Hair follicular keratinocyte (primary cell): Measurements from ENCODE around the gene OR8J1. TPM values are rescaled to one million over a fixed set of nuclear protein-coding genes. Genes with fewer than 3 reads are reported as not detected.

Experiments used
- total RNA-seq: library from RNA; depleted of rRNA; stranded (reverse); fragments of >200 nt; gene quantifications from 2 replicates; pipeline ENCODE4 v1.2.3, GENCODE V29; 2015

The OR8J1 gene, protein sequence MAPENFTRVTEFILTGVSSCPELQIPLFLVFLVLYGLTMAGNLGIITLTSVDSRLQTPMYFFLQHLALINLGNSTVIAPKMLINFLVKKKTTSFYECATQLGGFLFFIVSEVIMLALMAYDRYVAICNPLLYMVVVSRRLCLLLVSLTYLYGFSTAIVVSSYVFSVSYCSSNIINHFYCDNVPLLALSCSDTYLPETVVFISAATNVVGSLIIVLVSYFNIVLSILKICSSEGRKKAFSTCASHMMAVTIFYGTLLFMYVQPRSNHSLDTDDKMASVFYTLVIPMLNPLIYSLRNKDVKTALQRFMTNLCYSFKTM
- total RNA-seq: not detected in 2 replicates

DNA sequence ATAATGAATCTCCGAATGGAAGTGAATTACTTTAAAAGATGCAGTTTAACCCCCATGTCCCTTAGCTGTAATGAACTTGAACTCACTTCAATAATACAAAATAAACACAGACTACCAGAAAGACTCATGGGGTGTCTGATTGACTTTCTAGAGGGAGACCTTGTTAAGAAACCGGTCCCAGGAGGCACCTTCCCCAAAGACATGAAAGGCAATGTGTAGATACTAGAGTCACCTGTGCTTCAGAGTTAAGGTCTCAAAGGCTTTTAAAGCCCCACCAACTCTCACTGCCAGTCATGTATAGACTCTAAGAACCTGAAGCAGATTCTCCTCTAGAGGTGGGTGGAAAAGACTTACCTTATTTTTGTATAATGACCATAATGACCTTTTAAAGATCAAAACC, at the start of gene OR8J1:
Gene OR8J1 (plus strand): TSS at position 301 of the 400 bp plus-strand sequence. CDS start 5,956 bp downstream, outside the sequence.

DNA sequence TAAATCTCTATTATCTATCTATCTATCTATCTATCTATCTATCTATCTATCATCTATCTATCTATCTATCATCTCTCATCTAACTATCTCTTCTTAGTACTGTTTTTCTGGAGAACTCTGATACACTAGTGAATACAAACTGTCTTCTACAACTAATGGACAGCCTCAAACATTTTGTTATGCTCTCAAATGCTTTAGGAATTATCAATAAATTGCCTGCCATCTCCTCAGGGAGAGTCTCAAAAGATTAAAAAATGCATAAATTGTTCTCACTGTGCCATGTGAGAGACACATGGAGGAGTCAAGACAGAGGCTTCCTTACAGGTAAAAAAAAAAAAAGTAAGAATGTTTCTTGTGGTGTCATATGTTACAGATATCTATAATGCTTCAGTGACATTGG, 39.2 kb upstream of the OR8J1 start, which contains the start of gene OR8K3:
Gene OR8K3 (plus strand): TSS at position 301 of the 400 bp plus-strand sequence. CDS start 3,163 bp downstream, outside the sequence.

DNA sequence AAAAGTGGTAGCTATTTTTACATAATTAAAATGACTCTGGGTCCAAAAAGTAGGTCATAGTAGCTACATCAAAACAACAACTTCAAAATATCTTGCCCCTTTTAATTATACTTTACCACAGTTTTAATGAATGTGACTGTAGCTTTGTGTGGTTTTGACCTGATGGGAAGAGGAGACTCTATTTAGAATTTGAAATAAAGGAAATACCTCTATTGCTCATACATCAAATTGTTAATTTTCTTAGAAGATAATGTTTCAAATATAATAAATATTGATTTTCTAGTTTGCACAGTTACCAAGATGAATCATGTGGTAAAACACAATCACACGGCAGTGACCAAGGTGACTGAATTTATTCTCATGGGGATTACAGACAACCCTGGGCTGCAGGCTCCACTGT, 8.4 kb upstream of the OR8J1 start, which contains the start of gene OR8K1:
Gene OR8K1 (plus strand): TSS at position 301 of the 400 bp plus-strand sequence. CDS start 0 bp downstream, at position 301.

DNA sequence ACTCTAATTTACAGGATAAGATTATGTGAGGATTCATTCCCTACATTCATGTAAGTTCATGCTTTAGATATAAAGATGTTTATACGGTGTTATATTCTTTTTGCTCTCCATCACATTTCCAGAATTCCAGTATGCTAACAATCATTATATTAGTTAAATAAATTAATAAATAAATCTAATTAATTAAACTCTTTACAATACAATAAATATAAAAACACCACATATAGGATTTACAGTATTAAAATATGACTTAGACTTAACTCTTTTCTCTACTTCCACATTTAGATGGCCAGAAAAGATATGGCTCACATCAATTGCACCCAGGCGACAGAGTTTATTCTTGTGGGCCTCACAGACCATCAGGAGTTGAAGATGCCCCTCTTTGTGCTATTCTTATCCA, 21.2 kb downstream of the OR8J1 start, which contains the start of gene OR8U1:
Gene OR8U1 (plus strand): TSS at position 301 of the 400 bp plus-strand sequence. CDS start 0 bp downstream, at position 301.

Other genes starting within 250 kb of the OR8J1 start
- not detected in 2 replicates for gene OR8H3, start 231.9 kb upstream of the OR8J1 start, total RNA-seq
- gene OR8J3, start 214.1 kb upstream of the OR8J1 start, total RNA-seq: not detected in 2 replicates
- not detected in 2 replicates for gene OR8K5, start 194.0 kb upstream of the OR8J1 start, total RNA-seq
- not detected in 2 replicates for gene OR5J2, start 177.7 kb upstream of the OR8J1 start, total RNA-seq
- gene OR5T2, start 120.0 kb upstream of the OR8J1 start, total RNA-seq: not detected in 2 replicates
- gene OR5T3, start 102.0 kb upstream of the OR8J1 start, total RNA-seq: not detected in 2 replicates
- gene OR5T1, start 80.1 kb upstream of the OR8J1 start, total RNA-seq: not detected in 2 replicates
- not detected in 2 replicates for gene OR8H1, start 62.0 kb upstream of the OR8J1 start, total RNA-seq
- gene OR8K3, start 39.1 kb upstream of the OR8J1 start, total RNA-seq: not detected in 2 replicates
- gene OR8K1, start 8.3 kb upstream of the OR8J1 start, total RNA-seq: not detected in 2 replicates
- gene OR8U1, start 21.3 kb downstream of the OR8J1 start, total RNA-seq: not detected in 2 replicates
- not detected in 2 replicates for gene OR5AL1, start 58.4 kb downstream of the OR8J1 start, total RNA-seq
- gene OR5M3, start 119.1 kb downstream of the OR8J1 start, total RNA-seq: not detected in 2 replicates
- not detected in 2 replicates for gene OR5M8, start 137.1 kb downstream of the OR8J1 start, total RNA-seq
- gene OR5M11, start 189.0 kb downstream of the OR8J1 start, total RNA-seq: not detected in 2 replicates
- gene OR5M10, start 223.4 kb downstream of the OR8J1 start, total RNA-seq: not detected in 2 replicates